ENCODE data around the gene ADK.

DNA sequence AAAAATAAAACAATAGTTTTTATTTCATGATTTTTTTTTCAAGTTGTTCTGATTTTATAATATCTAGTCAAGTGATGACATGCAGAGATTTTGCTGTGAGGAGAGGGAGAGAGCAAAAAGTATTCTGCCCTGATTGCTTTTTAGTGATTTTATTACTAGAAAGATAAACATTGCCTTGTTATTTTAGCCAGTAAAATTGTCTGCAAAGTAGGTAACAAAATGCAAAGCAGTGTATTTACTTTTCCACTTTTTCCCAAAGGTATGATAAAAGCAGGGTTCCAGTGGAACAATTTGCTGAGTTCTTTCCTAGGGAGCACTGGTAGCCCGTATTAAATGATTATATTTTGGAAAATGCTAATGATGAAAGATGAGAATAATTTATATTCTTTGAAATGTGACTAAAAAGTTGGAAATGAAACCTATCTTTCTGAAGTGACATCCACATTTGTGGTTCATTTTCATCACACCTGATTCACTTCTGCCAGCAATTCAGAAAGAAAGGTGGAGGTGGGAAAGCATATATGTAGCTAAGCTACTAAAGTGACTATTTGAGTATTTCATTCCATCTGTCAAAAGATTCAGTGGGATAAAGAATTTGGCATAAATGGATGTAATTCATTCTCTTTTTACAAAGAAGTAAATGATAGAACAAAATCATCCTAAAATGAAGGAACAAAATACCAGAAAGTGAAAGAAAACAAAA, 300.3 kb downstream of the ADK start:
- TF ChIP-seq, protein P1, sequence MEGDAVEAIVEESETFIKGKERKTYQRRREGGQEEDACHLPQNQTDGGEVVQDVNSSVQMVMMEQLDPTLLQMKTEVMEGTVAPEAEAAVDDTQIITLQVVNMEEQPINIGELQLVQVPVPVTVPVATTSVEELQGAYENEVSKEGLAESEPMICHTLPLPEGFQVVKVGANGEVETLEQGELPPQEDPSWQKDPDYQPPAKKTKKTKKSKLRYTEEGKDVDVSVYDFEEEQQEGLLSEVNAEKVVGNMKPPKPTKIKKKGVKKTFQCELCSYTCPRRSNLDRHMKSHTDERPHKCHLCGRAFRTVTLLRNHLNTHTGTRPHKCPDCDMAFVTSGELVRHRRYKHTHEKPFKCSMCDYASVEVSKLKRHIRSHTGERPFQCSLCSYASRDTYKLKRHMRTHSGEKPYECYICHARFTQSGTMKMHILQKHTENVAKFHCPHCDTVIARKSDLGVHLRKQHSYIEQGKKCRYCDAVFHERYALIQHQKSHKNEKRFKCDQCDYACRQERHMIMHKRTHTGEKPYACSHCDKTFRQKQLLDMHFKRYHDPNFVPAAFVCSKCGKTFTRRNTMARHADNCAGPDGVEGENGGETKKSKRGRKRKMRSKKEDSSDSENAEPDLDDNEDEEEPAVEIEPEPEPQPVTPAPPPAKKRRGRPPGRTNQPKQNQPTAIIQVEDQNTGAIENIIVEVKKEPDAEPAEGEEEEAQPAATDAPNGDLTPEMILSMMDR (conservative IDR thresholded peaks at IDR 0.05; ENCODE audit: low read length): no peak
- no peak for TF ChIP-seq EZH2phosphoT487 (IDR thresholded peaks at IDR 0.05; ENCODE audit: borderline replicate concordance)

Measured in Loucy (cell line).